Kidney capillary endothelial cell (primary cell): ENCODE measurements around the gene SORCS3.

Experiments used
- DNase-seq: peaks from one replicate; pipeline ENCODE4 v3.0.0-alpha.2; 2018; ENCODE audit warnings: low spot score

Gene SORCS3

DNA sequence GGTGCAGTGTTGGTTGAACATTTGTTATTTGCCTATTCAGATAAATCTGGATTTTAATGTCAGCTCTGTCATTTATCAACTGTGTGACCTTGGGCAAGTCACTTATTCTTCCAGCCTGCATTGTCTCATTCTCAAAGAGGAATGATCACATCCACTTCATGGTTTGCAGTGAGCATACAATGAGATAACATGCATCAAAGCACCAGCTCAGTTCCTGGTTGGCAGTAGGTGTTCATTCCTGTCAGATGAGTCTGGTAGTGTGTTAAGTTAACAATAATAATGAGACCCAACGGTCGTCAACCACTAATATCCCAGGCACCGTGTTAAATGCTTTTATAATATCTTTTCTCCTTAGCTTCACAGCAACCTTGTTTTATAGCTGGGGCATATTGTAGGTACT is 137.3 kb downstream of the SORCS3 start:
- DNase-seq: no peak

DNA sequence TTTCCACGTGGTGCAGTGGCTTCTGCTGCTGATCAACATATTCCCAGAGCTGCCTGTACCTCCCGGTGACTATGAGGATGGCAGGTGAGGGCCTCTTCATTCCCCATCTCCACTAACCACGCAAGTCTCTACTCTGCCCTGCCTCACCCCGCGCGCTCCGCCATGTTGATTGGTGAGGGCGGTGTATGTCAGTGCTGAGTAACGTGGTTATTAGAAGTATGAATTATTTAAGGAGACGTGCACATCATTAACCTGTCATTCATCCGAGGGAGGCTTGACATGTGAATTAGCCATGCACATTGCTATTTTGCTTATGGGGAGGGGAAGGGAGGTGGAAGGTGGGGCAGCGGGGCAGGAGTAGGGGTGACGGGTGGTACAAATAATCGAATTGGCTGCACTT is 138.6 kb downstream of the SORCS3 start:
- DNase-seq: no peak

DNA sequence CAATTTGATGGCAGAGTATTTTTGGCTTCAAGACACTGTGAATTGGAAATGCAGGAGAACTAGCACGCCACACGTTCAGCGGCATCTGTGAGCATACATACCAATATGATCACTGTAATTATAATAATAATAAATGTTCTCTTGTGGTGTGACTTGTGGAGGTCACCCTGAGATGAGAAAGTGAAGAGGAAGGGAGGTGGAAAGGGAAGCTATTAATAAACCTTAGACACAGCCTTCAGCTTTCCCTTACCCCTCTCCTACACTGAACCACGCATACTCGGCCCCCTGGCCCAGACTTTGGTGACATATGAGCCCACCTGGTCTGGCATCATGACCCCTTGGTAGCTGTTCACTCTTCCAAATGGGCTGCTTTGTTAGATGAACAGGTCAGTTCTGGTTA is 139.1 kb downstream of the SORCS3 start:
- no peak for DNase-seq

DNA sequence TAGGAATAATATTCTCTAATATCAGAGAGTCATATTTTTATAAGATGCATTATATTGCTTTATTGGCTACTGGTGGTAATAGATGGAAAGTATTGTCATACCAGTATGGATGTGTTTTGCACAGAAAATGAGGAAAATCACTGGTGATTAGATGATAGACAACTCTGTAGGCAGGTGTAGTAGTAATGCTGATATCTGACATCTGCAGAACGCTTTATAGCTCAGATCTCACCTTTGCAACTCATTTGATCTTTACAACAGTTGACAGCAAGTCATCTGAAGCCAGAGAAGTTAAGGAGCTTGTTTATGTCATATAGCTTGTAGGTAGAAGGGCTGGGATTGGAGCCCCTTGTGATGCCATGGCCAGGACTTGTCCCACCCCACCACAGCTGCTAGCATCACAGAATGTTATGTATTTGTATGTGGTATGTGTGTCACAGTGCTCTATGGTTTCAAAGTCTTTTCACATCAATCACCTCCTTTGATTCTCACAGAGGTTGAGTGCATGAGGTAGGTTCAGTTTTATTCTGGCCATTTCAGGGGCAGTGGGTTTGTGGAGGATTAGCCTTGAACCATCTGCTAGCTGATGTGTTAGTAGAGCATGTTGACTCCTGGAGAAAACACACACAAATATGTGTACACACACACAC is 140.0 kb downstream of the SORCS3 start:
- DNase-seq: no peak

DNA sequence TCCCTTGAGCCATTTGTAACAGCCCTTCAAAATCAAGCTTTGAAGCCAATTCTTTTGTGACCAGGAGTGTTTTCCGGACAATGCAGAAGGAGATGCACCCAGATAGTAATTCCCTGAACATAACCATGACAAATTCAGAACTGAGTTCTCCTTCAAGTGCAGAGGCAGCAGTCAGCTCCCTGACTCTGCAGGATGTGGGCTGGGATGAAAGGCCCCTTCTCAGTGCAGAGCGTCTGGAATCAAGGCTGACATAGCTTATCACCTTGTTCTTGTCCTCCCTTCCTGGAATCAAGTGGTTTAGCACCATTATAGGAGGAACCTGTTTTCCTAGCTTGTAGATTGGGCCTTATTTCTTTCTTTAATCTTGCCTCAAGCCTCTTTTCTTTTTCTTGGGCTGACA is 143.4 kb downstream of the SORCS3 start:
- no peak for DNase-seq

DNA sequence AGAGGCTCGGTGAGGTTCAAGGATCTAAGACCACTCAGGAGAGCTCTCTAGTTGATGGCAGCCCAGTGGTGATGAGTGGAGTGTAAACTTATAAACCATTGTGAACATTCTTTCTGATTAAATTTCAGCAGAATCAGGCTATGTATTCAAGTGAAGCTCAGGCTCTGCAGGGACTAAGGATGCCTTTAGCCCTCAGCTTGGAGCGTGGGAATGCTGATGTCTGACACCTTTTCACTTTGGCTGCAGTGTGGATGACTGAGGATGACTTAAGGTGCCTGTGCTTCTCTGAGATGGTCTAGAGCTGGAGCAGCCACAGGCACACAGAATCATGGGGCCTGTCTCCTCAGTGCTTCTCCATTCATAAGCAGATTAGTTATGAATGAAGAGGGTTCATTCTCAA is 150.4 kb downstream of the SORCS3 start:
- no peak for DNase-seq

GRCh38 chr10:104795411-104795810 is 154.3 kb downstream of the SORCS3 start:
- no peak for DNase-seq

DNA sequence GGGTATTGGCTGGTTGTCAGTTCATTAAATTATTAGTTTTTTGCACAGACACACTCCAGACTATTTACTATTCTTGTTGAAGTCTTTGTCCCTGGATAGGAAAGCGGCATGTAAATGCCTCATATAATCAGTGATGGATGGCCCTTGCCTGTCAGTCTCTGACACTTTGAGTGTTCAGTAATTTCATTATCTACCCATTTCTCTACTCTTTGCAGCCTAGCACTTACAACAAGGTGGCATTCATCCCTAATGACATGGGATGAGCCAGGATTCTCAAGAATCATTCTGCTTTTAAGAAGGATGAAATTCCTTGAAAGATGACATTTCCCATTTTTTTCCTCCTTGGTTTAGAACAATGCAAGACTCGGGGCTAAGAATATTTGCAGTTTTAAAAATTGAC is 155.7 kb downstream of the SORCS3 start:
- DNase-seq: no peak

DNA sequence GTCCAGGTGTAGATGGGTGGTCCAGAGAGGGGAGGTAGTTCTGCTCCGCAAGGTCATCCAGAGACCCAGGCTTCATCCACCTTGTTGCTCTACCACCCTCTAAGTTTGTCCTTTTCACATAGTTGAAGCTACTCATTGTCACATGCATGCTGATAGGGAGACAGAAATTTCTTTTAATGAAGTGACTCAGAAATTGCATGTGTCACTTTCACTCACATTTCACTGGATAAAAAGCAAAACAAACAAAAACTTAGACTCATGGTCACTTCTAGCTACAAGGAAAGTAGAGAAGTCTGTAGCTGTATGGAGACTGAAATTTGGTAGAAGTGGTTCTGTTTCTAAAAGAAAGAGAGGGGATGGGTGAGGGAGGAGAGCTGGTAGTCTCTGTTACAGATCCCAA is 161.9 kb downstream of the SORCS3 start:
- DNase-seq: no peak

DNA sequence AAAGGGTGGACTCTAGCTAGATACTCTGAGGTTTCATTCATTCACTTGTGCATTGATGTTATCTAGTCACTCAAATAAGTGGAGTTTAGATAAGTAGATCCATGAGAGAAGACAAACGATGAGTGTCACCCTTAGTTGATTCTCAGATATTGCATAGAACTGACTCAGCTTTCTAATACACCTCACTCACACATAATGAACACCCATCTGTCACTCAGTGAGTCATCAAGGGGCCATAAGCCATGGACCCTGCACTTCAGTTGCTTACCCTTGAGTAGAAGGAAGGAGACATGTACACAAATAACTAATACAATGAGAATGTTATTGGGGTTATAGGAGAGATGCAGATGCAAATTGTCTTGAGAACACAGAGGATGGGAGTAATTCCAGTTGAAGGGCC is 163.8 kb downstream of the SORCS3 start:
- DNase-seq: no peak

DNA sequence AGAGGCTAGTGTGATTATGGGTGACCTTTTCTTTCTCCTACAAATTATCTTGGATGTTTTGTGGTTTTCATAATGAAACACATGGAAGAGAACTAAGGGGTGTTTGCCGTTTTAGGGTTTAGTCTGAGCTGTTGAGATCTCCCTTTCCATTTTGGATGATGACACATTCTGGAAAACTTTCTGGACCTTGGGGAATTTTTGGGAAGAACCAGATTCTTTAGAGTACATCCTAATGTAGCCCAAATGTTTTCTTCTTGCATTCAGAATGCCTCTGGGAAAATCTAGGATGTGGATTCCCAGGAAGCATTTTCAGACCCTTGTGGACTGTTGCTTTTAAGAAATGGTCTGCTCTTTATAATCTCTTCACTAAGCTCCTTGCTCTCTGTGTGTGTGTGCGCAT is 165.7 kb downstream of the SORCS3 start:
- DNase-seq: no peak

- no peak for DNase-seq
Measured at GRCh38 chr10:104807581-104808310, 166.7 kb downstream of the SORCS3 start.

DNA sequence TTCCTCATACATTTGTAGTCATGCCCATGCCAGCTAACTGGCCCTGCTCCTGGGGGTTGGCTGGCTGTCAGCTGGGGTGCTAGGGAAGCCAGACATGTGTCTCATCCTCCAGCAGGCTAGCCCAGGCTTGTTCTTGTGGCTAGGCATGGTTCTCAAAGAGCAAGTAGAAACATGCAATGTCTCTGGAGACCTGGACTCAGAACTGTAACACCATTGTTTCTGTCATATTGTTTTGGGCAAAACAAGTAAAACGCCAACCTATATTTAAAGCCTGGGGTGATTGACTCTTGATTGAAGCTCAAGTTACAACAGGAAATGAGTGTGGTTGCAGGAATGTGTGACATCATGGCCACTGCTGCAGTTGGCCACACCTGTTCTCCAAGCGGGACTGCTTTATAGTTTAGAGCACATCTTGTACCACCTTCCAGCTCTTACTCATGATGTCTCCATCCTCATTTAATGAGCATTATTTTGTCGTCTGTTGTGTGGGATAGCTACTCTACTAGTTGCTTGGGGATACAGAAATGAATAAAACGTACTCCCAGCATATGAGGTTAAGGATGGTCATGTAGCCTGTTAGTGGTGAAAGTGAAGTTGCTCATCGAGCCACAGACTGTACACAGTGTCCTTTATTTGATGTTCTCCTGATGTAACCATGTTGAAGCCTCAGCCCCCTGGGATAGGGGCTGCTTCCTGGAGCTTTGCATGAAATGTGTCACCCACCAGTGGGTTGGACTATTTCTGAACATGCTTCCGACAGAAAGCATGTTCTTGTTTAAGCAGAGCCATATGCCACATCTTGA is 168.4 kb downstream of the SORCS3 start:
- peak; percentile 41 for DNase-seq

DNA sequence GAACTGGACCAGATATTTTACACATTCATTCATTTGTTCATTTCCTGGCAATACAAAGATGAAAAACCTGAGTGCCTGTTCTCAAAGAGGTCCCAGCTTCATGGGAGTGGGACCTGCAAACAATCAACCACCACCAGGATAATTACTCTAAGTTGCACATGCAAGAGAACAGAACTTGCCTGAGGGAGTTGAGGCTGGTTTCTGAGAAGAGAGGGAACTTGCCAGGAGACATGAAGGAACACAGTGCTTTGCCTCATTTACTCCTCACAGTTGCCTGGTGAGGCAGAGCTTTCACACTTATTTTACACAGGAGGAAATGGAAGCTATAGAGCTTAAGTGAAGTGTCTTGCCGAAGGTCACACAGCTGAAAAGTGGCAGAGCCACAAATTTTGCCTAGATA is 170.1 kb downstream of the SORCS3 start:
- no peak for DNase-seq

DNA sequence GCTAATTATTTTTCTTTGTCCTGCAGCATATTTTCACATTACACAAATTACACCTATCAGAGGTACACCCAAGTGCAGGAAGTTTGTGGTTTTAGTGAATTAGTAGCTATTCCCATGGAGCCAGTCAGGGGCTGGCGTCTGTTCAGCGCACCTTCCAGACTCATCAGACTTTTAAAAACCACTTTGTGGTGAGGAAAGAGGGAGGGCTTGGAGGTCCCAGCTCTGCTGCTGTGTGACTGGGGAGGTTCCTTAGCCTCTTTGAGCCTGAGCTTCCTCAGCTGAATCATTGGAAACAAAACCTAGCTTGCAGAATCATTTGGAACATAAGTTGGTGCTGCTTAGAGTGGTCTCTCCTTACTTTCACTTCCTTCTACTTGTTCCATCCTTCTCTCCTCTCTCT is 175.4 kb downstream of the SORCS3 start:
- no peak for DNase-seq

- DNase-seq: no peak
Measured at GRCh38 chr10:104819731-104820130, 178.6 kb downstream of the SORCS3 start.

GRCh38 chr10:104822088-104822487 is 181.0 kb downstream of the SORCS3 start:
- DNase-seq: no peak

- DNase-seq: peak; percentile 14
Measured at GRCh38 chr10:104824380-104825006, 183.4 kb downstream of the SORCS3 start.

DNA sequence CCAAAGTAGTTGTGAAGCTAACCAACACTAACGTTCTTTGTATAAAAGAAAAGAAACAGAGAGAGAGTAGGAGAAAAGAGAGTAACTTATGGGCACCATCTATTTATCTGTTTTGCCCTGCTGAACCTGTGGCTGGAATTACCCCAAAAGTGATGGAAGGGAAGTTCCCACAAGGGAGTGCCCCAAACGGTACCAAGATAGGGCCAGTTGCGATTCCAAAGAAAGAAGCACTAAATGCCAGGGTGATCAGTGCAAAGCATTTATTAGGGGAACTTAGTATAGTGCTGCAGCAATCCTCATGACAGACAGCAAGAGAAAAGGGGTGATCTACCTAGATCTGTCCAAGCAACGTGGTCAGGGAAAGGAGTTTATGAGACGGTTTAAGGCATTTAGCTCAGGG is 190.2 kb downstream of the SORCS3 start:
- no peak for DNase-seq

GRCh38 chr10:104834580-104834979 is 193.5 kb downstream of the SORCS3 start:
- DNase-seq: no peak

GRCh38 chr10:104835422-104835821 is 194.3 kb downstream of the SORCS3 start:
- DNase-seq: no peak

GRCh38 chr10:104842704-104843103 is 201.6 kb downstream of the SORCS3 start:
- DNase-seq: no peak

DNA sequence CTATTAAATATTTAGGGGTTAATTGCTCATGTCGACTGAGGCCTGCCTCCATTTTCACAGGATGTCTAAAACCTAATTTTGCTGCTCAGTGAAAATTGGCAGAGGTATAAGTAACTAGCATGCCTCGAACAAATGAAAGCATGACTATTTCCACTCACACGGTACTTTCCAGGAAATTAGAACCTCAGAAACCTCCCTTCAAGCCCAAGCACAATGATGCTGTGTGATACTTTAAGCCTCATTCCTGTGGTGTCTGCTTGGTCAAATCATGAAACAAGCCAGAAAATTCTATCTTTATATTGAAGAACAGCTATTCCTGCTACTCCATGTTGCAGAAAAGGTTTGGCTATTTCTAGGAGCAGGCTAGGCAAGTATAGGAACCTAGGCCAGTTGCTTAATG is 203.0 kb downstream of the SORCS3 start:
- DNase-seq: no peak
